PC-3 (cell line): ENCODE measurements around the gene ANKRD45. TPM values are rescaled to one million over a fixed set of nuclear protein-coding genes. Genes with fewer than 3 reads are reported as not detected.
A peak's percentile ranks its signal among the peaks of the same experiment; 100 is the strongest.
"Not testable (repeated sequence)": the region's sequence is repeated elsewhere in the genome, so short reads cannot be mapped to it uniquely, and the experiment has no call there.

ENCODE experiments used
- ATAC-seq: fragments of 200-7000 bp; cut with Tn5 transposase; 2 replicates; pipeline ENCODE4 v1.9.1; 2020; ENCODE audit warnings: mild to moderate bottlenecking, moderate library complexity
- BruUV-seq: library from RNA; stranded (reverse); fragments of 400-500 nt; replicated peaks from 2 replicates; lab custom pipeline; 2021; lab: Mats Ljungman, UMichigan
- CTCF ChIA-PET: fragments of 300-600 bp; sonication (Branson Sonifier 250); formaldehyde crosslinking; loops from one replicate; lab custom pipeline; 2022; ENCODE audit warnings: antibody characterized with exemption; lab: Charles Lee
- POLR2A ChIA-PET: fragments of 300-600 bp; sonication (Branson Sonifier 250); formaldehyde crosslinking; loops from one replicate; lab custom pipeline; 2022; ENCODE audit warnings: antibody characterized with exemption; ENCODE audit not compliant: unreplicated experiment; lab: Charles Lee
- DNase-seq: peaks from one replicate; pipeline ENCODE4 v3.0.0-alpha.2; 2015
- H2AFZ ChIP-seq: fragments of 300-600 bp; sonication (generic); 2 replicates; pipeline ENCODE4 v1.6.0; 2016; ENCODE audit warnings: antibody characterized with exemption, low read length
- H3F3A ChIP-seq: fragments of 300-600 bp; sonication (generic); one replicate; pipeline ENCODE4 v1.6.0; 2017; ENCODE audit warnings: antibody characterized with exemption, low read length, control low read depth, mild to moderate bottlenecking; ENCODE audit not compliant: unreplicated experiment
- H3K27ac ChIP-seq: fragments of 300-600 bp; sonication (generic); 2 replicates; pipeline ENCODE4 v1.5.1; 2016; ENCODE audit warnings: mild to moderate bottlenecking, low read length
- H3K27me3 ChIP-seq: fragments of 300-600 bp; sonication (generic); 2 replicates; pipeline ENCODE4 v1.6.1; 2016; ENCODE audit warnings: low read length, mixed read lengths
- H3K36me3 ChIP-seq: fragments of 300-600 bp; sonication (generic); 2 replicates; pipeline ENCODE4 v1.6.1; 2016; ENCODE audit warnings: low read depth, mixed run types, low read length, mixed read lengths
- H3K4me1 ChIP-seq: fragments of 300-600 bp; sonication (generic); 2 replicates; pipeline ENCODE4 v1.5.1; 2016; ENCODE audit warnings: low read length; ENCODE audit not compliant: insufficient read depth
- H3K4me2 ChIP-seq: fragments of 300-600 bp; sonication (generic); 2 replicates; pipeline ENCODE4 v1.6.0; 2016; ENCODE audit warnings: low read length
- H3K4me3 ChIP-seq: fragments of 300-600 bp; sonication (generic); 2 replicates; pipeline ENCODE4 v1.5.1; 2016; ENCODE audit warnings: mild to moderate bottlenecking, low read length, mixed read lengths
- H3K79me2 ChIP-seq: fragments of 300-600 bp; sonication (generic); 2 replicates; pipeline ENCODE4 v1.6.1; 2017; ENCODE audit warnings: low read length, mixed read lengths
- H3K9ac ChIP-seq: fragments of 300-600 bp; sonication (generic); 2 replicates; pipeline ENCODE4 v1.6.0; 2016; ENCODE audit warnings: mild to moderate bottlenecking, low read length
- H3K9me2 ChIP-seq: fragments of 300-600 bp; sonication (generic); replicated peaks from 2 replicates; pipeline ENCODE4 v1.6.1; 2016; ENCODE audit warnings: mixed run types, low read length, mixed read lengths
- H3K9me3 ChIP-seq: fragments of 300-600 bp; sonication (generic); 2 replicates; pipeline ENCODE4 v1.6.1; 2016; ENCODE audit warnings: low read length, mixed read lengths
- H4K20me1 ChIP-seq: fragments of 300-600 bp; sonication (generic); 2 replicates; pipeline ENCODE4 v1.6.1; 2016; ENCODE audit warnings: low read length, mixed read lengths
- CTCF ChIP-seq: fragments of 300-600 bp; sonication (generic); conservative IDR thresholded peaks from 2 replicates; pipeline ENCODE4 v1.5.1; 2017; ENCODE audit warnings: antibody characterized with exemption, low read depth, mild to moderate bottlenecking, low read length
- EZH2 ChIP-seq: fragments of 300-600 bp; sonication (generic); IDR thresholded peaks from one replicate; pipeline ENCODE4 v1.6.1; 2017; ENCODE audit warnings: antibody characterized with exemption, mild to moderate bottlenecking, low read length; ENCODE audit not compliant: unreplicated experiment
- EZH2phosphoT487 ChIP-seq: fragments of 300-600 bp; sonication (generic); IDR thresholded peaks from 2 replicates; pipeline ENCODE4 v1.6.1; 2018; ENCODE audit warnings: mild to moderate bottlenecking, antibody characterized with exemption, low read length, borderline replicate concordance
- intact Hi-C: fragments of 100-400 bp; cut with micrococcal nuclease; formaldehyde crosslinking; loops from 2 replicates; pipeline ENCODE4 v1.9.0; 2023
- total RNA-seq: library from RNA; depleted of rRNA; stranded (reverse); fragments of >200 nt; gene quantifications from 2 replicates; pipeline ENCODE4 v1.2.3, GENCODE V29; 2014

Gene ANKRD45
- total RNA-seq, 1 experiment from 2014 or later: not detected

DNA sequence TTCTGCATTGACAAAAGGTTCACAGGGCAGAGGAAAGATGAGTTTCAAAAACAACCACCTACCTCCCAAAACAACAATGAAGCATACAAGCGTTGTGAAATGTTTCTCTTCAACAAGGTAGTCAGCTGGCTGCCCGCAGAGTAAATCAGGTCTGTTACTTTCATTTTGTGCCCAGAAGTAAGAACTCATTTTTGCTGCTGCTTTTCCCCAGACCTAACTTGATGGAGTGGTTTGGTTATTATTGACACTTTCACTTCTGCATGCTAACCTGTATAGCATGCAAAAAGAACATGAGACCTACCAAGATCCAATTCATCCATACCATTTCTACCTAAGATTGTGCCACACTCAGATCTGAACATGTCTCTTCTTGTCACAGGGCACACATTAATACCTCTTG, 68.1 kb downstream of the ANKRD45 start:
- no peak for TF ChIP-seq EZH2
- TF ChIP-seq CTCF: no peak
- no peak for TF ChIP-seq EZH2phosphoT487
- intact Hi-C loops: no loop called here
- H3K9me3 ChIP-seq: 0 out of 2 replicates have a peak, but pooled peaks cover 3% of the 10 kb centered on the region
- H3K4me1 ChIP-seq: no peaks in the 10 kb centered on the region
- no peaks in the 10 kb centered on the region for H4K20me1 ChIP-seq
- no peak overlapping the region for H3K4me2 ChIP-seq
- no peaks in the 10 kb centered on the region for H3K9me2 ChIP-seq
- POLR2A ChIA-PET: no interaction called here
- no peaks in the 10 kb centered on the region for H3K79me2 ChIP-seq
- H3K27ac ChIP-seq: no peak overlapping the region
- CTCF ChIA-PET: no interaction called here
- H3K27me3 ChIP-seq: no peaks in the 10 kb centered on the region
- 0 out of 2 replicates have a peak overlapping the region, but pooled peaks have one; percentile 3 for H2AFZ ChIP-seq
- no peaks in the 10 kb centered on the region for H3F3A ChIP-seq
- H3K36me3 ChIP-seq: no peaks in the 10 kb centered on the region
- ATAC-seq (no peak; the same call in 1 of the 2 replicates), DNase-seq (no peak)
- H3K9ac ChIP-seq: no peak overlapping the region
- H3K4me3 ChIP-seq: no peak overlapping the region
- BruUV-seq: no TSS peak

DNA sequence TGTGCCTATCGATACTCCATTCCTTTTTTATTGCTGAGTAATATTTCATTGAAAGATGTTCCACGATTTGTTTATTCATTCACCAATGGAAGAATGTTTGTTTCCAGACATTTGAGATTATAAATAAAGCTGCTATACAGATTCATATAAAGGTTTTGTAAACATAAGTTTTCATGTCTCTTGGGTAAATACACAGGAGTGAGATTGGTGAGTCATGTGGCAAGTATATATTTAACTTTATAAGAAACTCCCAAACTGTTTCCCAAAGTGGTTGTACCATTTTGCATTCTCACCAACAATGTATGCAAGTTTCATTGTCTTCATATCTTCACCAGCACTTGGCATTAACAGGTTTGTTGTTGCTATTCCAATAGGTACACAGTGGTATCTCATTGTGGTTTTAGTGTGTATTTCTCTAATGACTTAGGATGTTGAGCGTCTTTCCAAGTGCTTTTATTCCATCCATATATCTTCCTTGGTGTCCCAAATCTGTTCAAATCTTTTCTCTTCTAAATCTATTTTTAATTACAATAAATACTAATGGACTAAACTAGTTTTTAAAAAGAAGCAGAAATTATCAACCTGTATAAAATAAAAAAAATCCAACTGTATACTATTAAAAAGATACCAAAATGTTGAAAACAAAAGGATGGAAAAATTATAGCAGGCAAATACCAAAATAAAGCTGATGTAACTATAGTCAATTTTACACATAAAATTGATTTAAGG, 73.4 kb downstream of the ANKRD45 start:
- intact Hi-C loops: no loop called here
- no peak for TF ChIP-seq CTCF
- no peak for TF ChIP-seq EZH2phosphoT487
- no peak for TF ChIP-seq EZH2
- Histone ChIP-seq H2AFZ (no peak overlapping the region), H4K20me1 (no peaks in the 10 kb centered on the region), H3K9ac (no peak overlapping the region), H3K36me3 (no peaks in the 10 kb centered on the region), H3K4me3 (no peak overlapping the region), H3F3A (no peaks in the 10 kb centered on the region), H3K4me2 (no peak overlapping the region), H3K9me3 (0 out of 2 replicates have a peak, but pooled peaks cover 4% of the 10 kb centered on the region), H3K79me2 (no peaks in the 10 kb centered on the region), H3K4me1 (no peaks in the 10 kb centered on the region; the same call in 1 of the 2 replicates), H3K27me3 (no peaks in the 10 kb centered on the region), H3K27ac (no peak overlapping the region), H3K9me2 (no peaks in the 10 kb centered on the region)
- ATAC-seq: peak; percentile 82
- peak; percentile 68 for DNase-seq
- POLR2A ChIA-PET: no interaction called here
- CTCF ChIA-PET: no interaction called here
- no TSS peak for BruUV-seq

GRCh38 chr1:173591138-173591537, 78.5 kb downstream of the ANKRD45 start:
- intact Hi-C loops: loop anchor here (1.0 to 5.0 kb wide), 2 partner anchors 56 to 160 kb away; no protein-coding TSS in a partner anchor
- H3K9ac ChIP-seq: peak overlapping the region; percentile 9; the same call in 1 of the 2 replicates
- peak overlapping the region; percentile 42 for H3K27ac ChIP-seq
- peak overlapping the region; percentile 8; the same call in 1 of the 2 replicates for H3K4me2 ChIP-seq
- H3K9me3 ChIP-seq, H3F3A ChIP-seq, POLR2A ChIA-PET, H3K9me2 ChIP-seq, BruUV-seq, CTCF ChIA-PET, H3K36me3 ChIP-seq, H3K4me3 ChIP-seq, H4K20me1 ChIP-seq, ATAC-seq, H3K79me2 ChIP-seq, H3K27me3 ChIP-seq, H2AFZ ChIP-seq: not testable (repeated sequence)
- peaks cover 12% of the 10 kb centered on the region for H3K4me1 ChIP-seq
- DNase-seq: peak; percentile 33
